Erythroblast (primary cell): ENCODE results near the gene SMG7.

ENCODE experiments used
- GATA1 ChIP-seq: IDR thresholded peaks from 2 replicates; pipeline ENCODE4 v1.6.1; 2011; ENCODE audit warnings: low read depth, mild to moderate bottlenecking, control low read depth, low read length, moderate library complexity
- POLR2A ChIP-seq: IDR thresholded peaks from 2 replicates; pipeline ENCODE4 v1.6.1; 2011; ENCODE audit warnings: mild to moderate bottlenecking, low read length

- TF ChIP-seq POLR2A = no peak
- TF ChIP-seq GATA1 = no peak
Measured at GRCh38 chr1:183431840-183432547, 40.3 kb upstream of the SMG7 start.
